GM21786 (cell line): ENCODE results near the gene CDK2AP2.
"Not testable (repeated sequence)": the region's sequence is repeated elsewhere in the genome, so short reads cannot be mapped to it uniquely, and the experiment has no call there.

Source experiments
- ATAC-seq: cut with Tn5 transposase; IDR thresholded peaks from one replicate; pipeline ENCODE4 v1.9.1; 2021; ENCODE audit not compliant: unreplicated experiment

Gene CDK2AP2

GRCh38 chr11:67468056-67468455 is 39.9 kb downstream of the CDK2AP2 start:
- no peak for ATAC-seq

- no peak for ATAC-seq
Observed at GRCh38 chr11:67466962-67467771, 40.8 kb downstream of the CDK2AP2 start.

GRCh38 chr11:67466367-67466766 is 41.6 kb downstream of the CDK2AP2 start:
- ATAC-seq = no peak

- not testable (repeated sequence) for ATAC-seq
Observed at GRCh38 chr11:67465530-67465929, 42.4 kb downstream of the CDK2AP2 start.

- no peak for ATAC-seq
Observed at GRCh38 chr11:67465189-67465510, 42.8 kb downstream of the CDK2AP2 start.

- ATAC-seq = peak; percentile 45
Observed at GRCh38 chr11:67464411-67465188, 43.4 kb downstream of the CDK2AP2 start.

- no peak for ATAC-seq
Observed at GRCh38 chr11:67463680-67464410, 44.1 kb downstream of the CDK2AP2 start.

GRCh38 chr11:67463186-67463585 is 44.8 kb downstream of the CDK2AP2 start:
- ATAC-seq = no peak

GRCh38 chr11:67458266-67458665 is 49.7 kb downstream of the CDK2AP2 start:
- no peak for ATAC-seq

- no peak for ATAC-seq
Observed at GRCh38 chr11:67457453-67457852, 50.5 kb downstream of the CDK2AP2 start.
